Effector memory CD4-positive, alpha-beta T cell (primary cell): Measurements from ENCODE around the gene MSRB2.

Experiments used
- DNase-seq, 3 donors: peaks; one replicate each; pipeline ENCODE4 v3.0.0-alpha.2; 2020
- H3K27ac ChIP-seq: 2 replicates; pipeline ENCODE4 v1.7.0; 2013; ENCODE audit warnings: mild to moderate bottlenecking, low read length, moderate library complexity; ENCODE audit not compliant: insufficient read depth, poor library complexity, severe bottlenecking
- H3K27me3 ChIP-seq: replicated peaks from 2 replicates; pipeline ENCODE4 v1.7.0; 2013; ENCODE audit warnings: mild to moderate bottlenecking, low read length; ENCODE audit not compliant: insufficient read depth, control insufficient read depth, poor library complexity, severe bottlenecking
- H3K36me3 ChIP-seq: 2 replicates; pipeline ENCODE4 v1.7.0; 2013; ENCODE audit warnings: mild to moderate bottlenecking, low read length, moderate library complexity; ENCODE audit not compliant: control insufficient read depth, insufficient read depth
- H3K4me1 ChIP-seq: 2 replicates; pipeline ENCODE4 v1.7.0; 2013; ENCODE audit warnings: low read length, mild to moderate bottlenecking; ENCODE audit not compliant: control insufficient read depth, insufficient read depth, poor library complexity, severe bottlenecking
- H3K4me3 ChIP-seq: 2 replicates; pipeline ENCODE4 v1.7.0; 2013; ENCODE audit warnings: low read length, low read depth, mild to moderate bottlenecking; ENCODE audit not compliant: insufficient read depth, poor library complexity, severe bottlenecking
- H3K9me3 ChIP-seq: 2 replicates; pipeline ENCODE4 v1.7.0; 2013; ENCODE audit warnings: mild to moderate bottlenecking, low read length, moderate library complexity; ENCODE audit not compliant: control insufficient read depth

MSRB2 gene

DNA sequence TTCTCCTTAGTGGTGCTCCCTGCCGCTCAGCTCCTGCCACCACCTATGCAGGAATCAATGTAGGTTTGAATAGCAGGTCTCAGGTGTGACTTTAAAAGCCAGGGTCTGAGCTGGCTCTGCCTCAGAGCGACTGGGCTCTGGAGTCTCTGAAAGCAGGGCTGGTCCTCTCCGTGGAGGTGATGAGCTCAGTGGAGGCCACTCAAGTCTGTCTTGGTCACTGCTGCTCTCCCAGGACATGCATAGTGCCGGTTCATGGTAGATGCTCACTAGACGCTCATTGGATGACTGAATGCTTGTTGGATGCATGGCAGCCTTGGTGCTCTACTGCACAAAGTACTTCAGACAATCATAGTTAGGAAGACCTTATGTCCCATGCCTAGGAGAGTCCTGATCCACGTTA lies 51.7 kb downstream of the MSRB2 start:
- no peaks in the 10 kb centered on the region for H3K27me3 ChIP-seq
- DNase-seq = no peak
- no peaks in the 10 kb centered on the region for H3K36me3 ChIP-seq
- H3K27ac ChIP-seq = no peak overlapping the region
- no peaks in the 10 kb centered on the region for H3K4me1 ChIP-seq
- H3K9me3 ChIP-seq = no peaks in the 10 kb centered on the region
- no peak overlapping the region for H3K4me3 ChIP-seq

DNA sequence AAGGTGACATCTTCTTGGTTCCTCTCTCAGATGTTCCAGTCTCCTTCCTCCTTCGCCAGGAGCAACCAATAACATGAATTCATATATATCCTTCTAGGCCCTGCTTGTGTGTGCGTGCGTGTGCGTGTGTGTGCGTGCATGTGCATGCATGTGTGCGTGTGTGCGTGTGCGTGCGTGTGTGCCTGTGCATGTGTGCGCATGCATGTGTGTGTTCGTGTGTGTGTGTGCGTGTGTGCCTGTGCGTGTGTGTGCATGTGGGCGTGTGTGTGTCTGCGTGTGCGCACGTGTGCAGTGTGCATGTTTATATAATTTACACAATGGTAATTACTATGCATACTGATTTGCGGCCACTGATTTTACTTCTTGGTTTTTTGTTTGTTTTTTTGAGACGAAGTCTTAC lies 52.8 kb downstream of the MSRB2 start:
- Histone ChIP-seq H3K27ac (no peak overlapping the region), H3K9me3 (no peaks in the 10 kb centered on the region), H3K4me1 (no peaks in the 10 kb centered on the region), H3K27me3 (no peaks in the 10 kb centered on the region), H3K4me3 (no peak overlapping the region), H3K36me3 (no peaks in the 10 kb centered on the region)
- no peak for DNase-seq

DNA sequence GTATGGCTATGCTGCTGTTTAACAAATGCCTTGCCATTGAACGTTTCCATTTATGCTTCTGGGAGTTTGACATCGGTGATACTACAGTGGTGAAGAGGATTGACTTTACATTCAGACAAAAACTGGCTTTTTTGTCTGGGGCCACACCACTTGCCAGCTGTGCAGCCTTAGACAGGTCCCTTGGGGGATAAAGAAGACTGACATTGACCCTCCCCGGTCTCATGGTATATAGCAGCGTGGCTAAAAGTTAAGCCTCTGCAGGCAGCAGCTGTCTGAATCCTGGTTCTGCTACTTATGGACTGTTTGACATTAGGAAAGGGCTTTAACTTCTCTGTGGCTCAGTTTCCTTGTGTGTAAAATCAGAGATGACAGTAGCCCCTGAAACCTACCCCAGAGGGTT lies 54.7 kb downstream of the MSRB2 start:
- no peak overlapping the region for H3K27ac ChIP-seq
- peaks cover 4% of the 10 kb centered on the region for H3K27me3 ChIP-seq
- no peak overlapping the region for H3K4me3 ChIP-seq
- no peaks in the 10 kb centered on the region for H3K9me3 ChIP-seq
- H3K36me3 ChIP-seq = no peaks in the 10 kb centered on the region
- DNase-seq = no peak
- no peaks in the 10 kb centered on the region for H3K4me1 ChIP-seq

DNA sequence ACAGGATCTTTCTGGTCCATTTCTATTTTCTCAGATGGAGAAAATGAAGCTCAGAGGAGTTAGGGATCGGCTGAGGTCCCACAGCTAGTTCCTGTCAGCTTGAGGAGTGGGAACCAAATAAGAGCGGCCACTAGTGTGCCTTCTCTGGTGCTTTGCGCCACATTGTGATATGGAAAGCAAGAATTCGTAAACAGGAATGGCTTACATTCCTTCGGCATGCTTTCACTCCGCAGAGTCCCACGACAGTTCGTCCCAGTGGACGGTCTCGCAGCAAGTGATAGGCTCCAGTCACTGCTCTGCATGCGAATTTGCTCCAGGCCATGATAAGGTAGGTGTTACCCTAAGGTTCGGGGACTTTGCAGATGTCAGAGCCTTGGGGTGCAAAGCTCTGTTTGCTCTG lies 55.2 kb downstream of the MSRB2 start:
- no peak overlapping the region for H3K27ac ChIP-seq
- no peaks in the 10 kb centered on the region for H3K4me1 ChIP-seq
- no peaks in the 10 kb centered on the region for H3K9me3 ChIP-seq
- no peak overlapping the region for H3K4me3 ChIP-seq
- DNase-seq = no peak
- no peaks in the 10 kb centered on the region for H3K36me3 ChIP-seq
- H3K27me3 ChIP-seq = peaks cover 4% of the 10 kb centered on the region

DNA sequence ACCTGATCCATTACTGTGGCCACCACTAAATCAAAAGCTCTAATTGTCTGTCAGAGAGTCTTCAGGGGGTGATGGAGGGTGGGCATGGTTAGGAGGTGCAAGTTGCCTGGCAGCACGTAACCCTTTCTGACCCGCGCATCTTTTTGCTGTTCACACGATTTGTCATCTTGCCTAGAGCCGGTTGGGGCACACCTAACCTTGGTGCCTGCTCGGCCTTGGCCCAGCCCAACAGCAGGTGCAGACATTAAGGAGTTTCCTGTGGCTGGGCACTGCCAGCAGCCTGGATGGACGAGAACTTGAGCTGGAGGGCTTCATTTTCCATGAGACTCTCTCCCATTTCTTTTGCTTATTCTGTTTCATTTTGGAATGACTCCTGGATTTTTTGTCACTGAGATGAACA lies 55.7 kb downstream of the MSRB2 start:
- Histone ChIP-seq H3K9me3 (no peaks in the 10 kb centered on the region), H3K4me3 (no peak overlapping the region), H3K36me3 (no peaks in the 10 kb centered on the region), H3K27ac (no peak overlapping the region), H3K4me1 (no peaks in the 10 kb centered on the region), H3K27me3 (peaks cover 4% of the 10 kb centered on the region)
- DNase-seq = no peak

DNA sequence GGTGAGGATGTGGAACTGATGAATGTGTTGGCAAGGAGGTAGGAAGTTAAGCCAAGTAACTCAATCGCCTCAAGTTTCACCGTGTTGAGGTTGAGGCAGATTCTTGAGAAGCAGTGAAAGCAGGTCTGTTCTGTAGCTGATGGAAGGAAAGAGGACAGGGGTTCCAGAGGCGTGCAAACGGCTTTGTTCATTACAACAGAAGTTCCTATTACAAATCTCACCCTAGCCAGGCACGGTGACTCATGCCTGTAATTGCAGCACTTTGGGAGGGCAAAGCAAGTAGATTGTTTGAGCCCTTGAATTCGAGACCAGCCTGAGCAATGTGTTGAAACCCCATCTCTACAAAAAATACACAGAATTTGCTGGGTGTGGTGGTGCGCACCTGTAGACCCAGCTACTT lies 59.8 kb downstream of the MSRB2 start:
- H3K4me1 ChIP-seq = no peaks in the 10 kb centered on the region
- no peaks in the 10 kb centered on the region for H3K36me3 ChIP-seq
- no peaks in the 10 kb centered on the region for H3K9me3 ChIP-seq
- H3K27ac ChIP-seq = no peak overlapping the region
- no peak for DNase-seq
- peaks cover 8% of the 10 kb centered on the region for H3K27me3 ChIP-seq
- no peak overlapping the region for H3K4me3 ChIP-seq

DNA sequence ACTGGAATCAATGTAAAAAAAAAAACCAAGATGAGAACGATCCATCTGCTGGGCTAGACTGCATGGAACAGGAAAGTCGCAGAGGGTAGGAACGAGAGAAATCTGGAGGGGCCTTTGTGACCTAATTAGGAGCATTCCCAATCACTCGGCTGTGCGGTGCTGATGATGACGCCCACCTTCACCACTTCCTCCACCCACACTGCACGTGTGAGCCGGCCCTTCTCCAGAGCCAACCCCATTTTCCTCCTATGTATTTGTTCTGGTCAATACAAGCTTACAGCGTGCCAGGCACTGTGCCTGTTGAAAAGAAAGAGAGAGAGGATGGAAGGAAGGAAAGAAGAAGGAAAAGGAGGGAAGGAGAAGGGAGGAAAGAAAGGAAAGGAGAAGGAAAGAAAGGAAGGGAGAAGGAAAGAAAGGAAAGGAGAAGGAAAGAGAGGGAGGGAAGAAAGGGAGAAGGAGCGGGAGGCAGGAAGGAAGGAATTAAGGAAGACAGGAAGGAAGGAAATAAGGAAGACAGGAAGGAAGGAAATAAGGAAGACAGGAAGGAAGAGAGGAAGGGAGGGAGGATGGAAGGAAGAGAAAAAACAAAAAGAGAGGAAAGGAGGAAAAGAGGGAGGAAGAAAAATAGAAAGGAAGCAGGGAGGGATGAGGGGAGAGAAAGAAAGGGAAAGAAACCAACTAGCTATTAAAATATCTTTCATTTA lies 61.2 kb downstream of the MSRB2 start:
- H3K4me3 ChIP-seq = no peak overlapping the region
- no peaks in the 10 kb centered on the region for H3K9me3 ChIP-seq
- no peak for DNase-seq
- H3K36me3 ChIP-seq = no peaks in the 10 kb centered on the region
- H3K27ac ChIP-seq = no peak overlapping the region
- no peaks in the 10 kb centered on the region for H3K4me1 ChIP-seq
- peaks cover 8% of the 10 kb centered on the region for H3K27me3 ChIP-seq

DNA sequence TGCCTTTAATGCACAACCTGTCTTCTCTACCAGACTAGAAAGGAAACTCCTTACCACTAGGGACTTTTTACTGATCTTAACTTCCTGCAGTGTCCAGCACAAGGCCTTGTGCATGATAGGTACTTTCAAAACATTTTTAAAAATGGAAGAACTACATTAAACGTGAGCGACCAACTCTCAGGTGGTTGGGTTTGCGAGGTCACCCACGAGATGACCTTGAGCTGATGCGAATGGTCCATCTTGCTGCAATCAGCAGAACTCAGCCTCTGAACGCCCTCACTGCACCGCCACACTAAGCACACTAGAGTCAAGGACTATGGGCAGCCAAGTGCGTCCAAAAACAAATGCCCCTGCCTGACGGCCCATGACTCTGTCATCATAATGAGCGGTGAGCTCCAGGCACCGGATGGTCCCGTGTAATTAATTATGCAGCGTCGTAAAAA lies 61.9 kb downstream of the MSRB2 start:
- Histone ChIP-seq H3K9me3 (no peaks in the 10 kb centered on the region), H3K27me3 (peaks cover 8% of the 10 kb centered on the region), H3K27ac (no peak overlapping the region), H3K4me1 (no peaks in the 10 kb centered on the region), H3K36me3 (no peaks in the 10 kb centered on the region), H3K4me3 (no peak overlapping the region)
- no peak for DNase-seq

DNA sequence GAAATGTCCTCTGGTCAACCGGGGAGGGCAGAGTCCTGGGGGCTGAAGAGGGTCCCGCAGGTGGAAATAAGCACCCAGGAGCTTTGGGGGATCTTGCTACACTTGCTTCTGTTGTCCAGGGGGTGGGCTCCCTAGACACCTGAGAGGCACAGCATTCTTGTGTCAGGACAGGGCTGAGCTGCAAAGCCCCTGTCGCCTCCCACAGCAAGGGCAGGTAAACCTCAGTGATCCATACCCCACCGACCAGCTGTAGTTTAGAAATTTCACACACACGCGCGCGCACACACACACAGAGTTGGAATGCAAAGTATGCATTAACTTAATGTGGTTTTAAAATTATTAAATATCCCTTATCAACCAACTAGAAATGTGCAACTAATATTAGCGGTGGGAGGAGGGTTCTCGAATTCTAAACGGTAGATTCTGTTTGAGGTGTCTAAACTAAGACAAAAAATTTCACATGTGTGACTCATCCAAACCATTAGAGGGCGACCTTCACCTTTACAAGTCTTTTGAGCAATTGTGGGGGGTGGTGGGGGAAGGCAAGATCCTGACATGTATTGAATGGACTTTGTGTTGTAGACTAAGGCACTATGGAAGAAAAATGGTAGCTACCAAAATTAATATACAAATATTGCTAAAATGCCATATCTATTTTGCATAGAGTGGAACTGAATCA lies 62.5 kb downstream of the MSRB2 start:
- Histone ChIP-seq H3K4me3 (no peak overlapping the region), H3K4me1 (no peaks in the 10 kb centered on the region), H3K36me3 (no peaks in the 10 kb centered on the region), H3K27ac (no peak overlapping the region), H3K9me3 (no peaks in the 10 kb centered on the region), H3K27me3 (peaks cover 8% of the 10 kb centered on the region)
- no peak for DNase-seq

DNA sequence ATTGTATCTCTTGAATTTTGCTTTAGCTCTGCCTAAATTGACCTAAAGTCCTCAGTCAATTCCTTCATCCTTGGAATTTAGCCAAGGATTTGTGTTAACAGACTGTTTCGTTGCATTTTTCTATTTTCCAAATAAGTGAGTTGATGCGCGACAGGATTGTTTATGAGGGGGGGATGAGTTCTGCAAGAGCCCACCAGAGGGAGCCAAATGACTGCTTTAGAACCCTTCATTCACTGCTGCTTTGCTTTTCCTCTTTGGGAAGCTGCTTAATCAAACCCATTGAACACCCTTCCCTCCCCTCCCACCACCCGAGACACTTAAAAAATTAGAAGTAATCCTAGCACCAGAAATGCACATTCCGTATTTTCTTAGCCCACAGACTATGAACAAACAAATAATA lies 63.0 kb downstream of the MSRB2 start:
- Histone ChIP-seq H3K27me3 (peaks cover 8% of the 10 kb centered on the region), H3K27ac (no peak overlapping the region), H3K4me3 (no peak overlapping the region), H3K4me1 (no peaks in the 10 kb centered on the region), H3K36me3 (no peaks in the 10 kb centered on the region), H3K9me3 (no peaks in the 10 kb centered on the region)
- no peak for DNase-seq
